ENCODE data around the gene FBXW11. TPM values are rescaled to one million over a fixed set of nuclear protein-coding genes. Genes with fewer than 3 reads are reported as not detected.
A peak's percentile ranks its signal among the peaks of the same experiment; 100 is the strongest.

The FBXW11 gene
- total RNA-seq, 1 experiment from 2014 or later: 46.3 TPM

DNA sequence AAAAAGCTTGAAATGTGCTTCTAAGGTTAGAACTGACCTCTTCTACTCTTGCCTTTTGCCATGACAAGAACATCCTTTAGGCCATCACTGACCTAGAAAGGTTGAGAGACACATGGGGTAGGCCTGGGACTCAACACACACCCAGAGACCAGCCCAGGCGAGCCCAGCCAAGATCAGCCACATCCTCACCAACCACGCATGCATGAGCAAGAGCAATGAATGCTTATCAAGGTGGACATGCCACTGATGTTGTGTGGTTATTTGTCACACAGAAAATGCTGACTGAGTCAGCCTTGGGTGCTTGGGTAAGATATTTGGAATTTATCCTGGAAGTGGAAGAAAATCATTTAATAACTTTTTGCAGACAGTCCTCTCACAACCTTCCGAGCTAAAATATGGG is 181.4 kb downstream of the FBXW11 start:
- BruUV-seq (replicated peaks): no TSS peak
- H3K4me1 ChIP-seq: peaks cover 15% of the 10 kb centered on the region
- Mint-ChIP-seq H3K27ac (ENCODE audit: unreplicated experiment) (no peak overlapping the region), H3K36me3 (ENCODE audit: insufficient read depth, unreplicated experiment) (peaks cover 6% of the 10 kb centered on the region), H3K9me3 (ENCODE audit: unreplicated experiment) (no peaks in the 10 kb centered on the region), H3K27me3 (ENCODE audit: insufficient read depth, unreplicated experiment) (no peaks in the 10 kb centered on the region), H3K4me1 (ENCODE audit: low read depth, unreplicated experiment) (peaks cover 7% of the 10 kb centered on the region), H3K4me3 (ENCODE audit: unreplicated experiment) (no peak overlapping the region)
- no peak overlapping the region for H3K4me3 ChIP-seq (ENCODE audit: low read depth, low read length)
- no peak for DNase-seq
- H3K27me3 ChIP-seq (replicated peaks; ENCODE audit: control insufficient read depth, insufficient read depth, low read length): no peaks in the 10 kb centered on the region
- TF ChIP-seq CTCF (IDR thresholded peaks at IDR 0.05; ENCODE audit: insufficient read depth in 1 of 2, low read depth in 1 of 2, low read length in 1 of 2, severe bottlenecking in 1 of 2, unreplicated experiment in 1 of 2): no peak
- POLR2A ChIA-PET: no interaction called here
- no peaks in the 10 kb centered on the region for H3K36me3 ChIP-seq (ENCODE audit: control insufficient read depth, insufficient read depth, low read length)
- no peaks in the 10 kb centered on the region for H3K9me3 ChIP-seq
- CTCF ChIA-PET: no interaction called here
- intact Hi-C loops (cut with micrococcal nuclease; ENCODE audit: unreplicated experiment): no loop called here

DNA sequence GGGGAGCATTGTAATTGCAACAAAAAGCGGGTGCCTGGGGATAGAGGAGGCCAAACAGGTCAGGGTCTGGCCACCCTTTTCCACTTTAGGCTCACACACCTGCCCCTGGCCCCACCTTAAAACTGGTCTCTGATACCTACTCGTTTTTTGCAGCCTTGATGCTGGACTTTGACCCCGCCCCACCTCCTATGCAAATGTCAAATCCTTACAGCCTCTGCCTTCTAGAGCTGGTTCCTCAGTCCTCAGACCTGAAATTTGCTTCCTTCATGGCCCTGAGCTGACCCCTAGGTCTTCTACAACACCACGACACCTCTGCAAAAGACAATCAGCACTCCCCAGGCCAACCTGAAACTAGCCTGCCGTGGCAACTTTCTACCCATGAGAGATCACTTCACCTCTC is 183.2 kb downstream of the FBXW11 start:
- CTCF ChIA-PET: interaction anchor here (1.0 kb wide), 1 partner anchor 404 kb away, joined by 3 read pairs; the partner anchor contains the start of gene FGF18
- H3K4me3 Mint-ChIP-seq (ENCODE audit: unreplicated experiment): no peak overlapping the region
- no peak for TF ChIP-seq CTCF (IDR thresholded peaks at IDR 0.05; ENCODE audit: insufficient read depth in 1 of 2, low read depth in 1 of 2, low read length in 1 of 2, severe bottlenecking in 1 of 2, unreplicated experiment in 1 of 2)
- H3K4me1 Mint-ChIP-seq (ENCODE audit: low read depth, unreplicated experiment): peaks cover 7% of the 10 kb centered on the region
- no peaks in the 10 kb centered on the region for H3K36me3 ChIP-seq (ENCODE audit: control insufficient read depth, insufficient read depth, low read length)
- H3K27ac Mint-ChIP-seq (ENCODE audit: unreplicated experiment): no peak overlapping the region
- no peak overlapping the region for H3K4me3 ChIP-seq (ENCODE audit: low read depth, low read length)
- no peaks in the 10 kb centered on the region for H3K9me3 ChIP-seq
- no peaks in the 10 kb centered on the region for H3K27me3 Mint-ChIP-seq (ENCODE audit: insufficient read depth, unreplicated experiment)
- peak; percentile 76 to 79 for DNase-seq
- POLR2A ChIA-PET: no interaction called here
- no peaks in the 10 kb centered on the region for H3K27me3 ChIP-seq (replicated peaks; ENCODE audit: control insufficient read depth, insufficient read depth, low read length)
- peaks cover 15% of the 10 kb centered on the region for H3K4me1 ChIP-seq
- BruUV-seq (replicated peaks): no TSS peak
- intact Hi-C loops (cut with micrococcal nuclease; ENCODE audit: unreplicated experiment): no loop called here
- no peaks in the 10 kb centered on the region for H3K9me3 Mint-ChIP-seq (ENCODE audit: unreplicated experiment)
- peaks cover 6% of the 10 kb centered on the region for H3K36me3 Mint-ChIP-seq (ENCODE audit: insufficient read depth, unreplicated experiment)

- Mint-ChIP-seq H3K27me3 (ENCODE audit: insufficient read depth, unreplicated experiment) (no peaks in the 10 kb centered on the region), H3K27ac (ENCODE audit: unreplicated experiment) (no peak overlapping the region), H3K36me3 (ENCODE audit: insufficient read depth, unreplicated experiment) (peaks cover 6% of the 10 kb centered on the region), H3K9me3 (ENCODE audit: unreplicated experiment) (no peaks in the 10 kb centered on the region), H3K4me3 (ENCODE audit: unreplicated experiment) (no peak overlapping the region), H3K4me1 (ENCODE audit: low read depth, unreplicated experiment) (peaks cover 15% of the 10 kb centered on the region)
- TF ChIP-seq CTCF (IDR thresholded peaks at IDR 0.05; ENCODE audit: insufficient read depth in 1 of 2, low read depth in 1 of 2, low read length in 1 of 2, severe bottlenecking in 1 of 2, unreplicated experiment in 1 of 2): no peak
- ChIA-PET POLR2A (no interaction called here), CTCF (no interaction called here)
- no peaks in the 10 kb centered on the region for H3K36me3 ChIP-seq (ENCODE audit: control insufficient read depth, insufficient read depth, low read length)
- no peak for DNase-seq
- intact Hi-C loops (cut with micrococcal nuclease; ENCODE audit: unreplicated experiment): no loop called here
- H3K9me3 ChIP-seq: no peaks in the 10 kb centered on the region
- H3K27me3 ChIP-seq (replicated peaks; ENCODE audit: control insufficient read depth, insufficient read depth, low read length): no peaks in the 10 kb centered on the region
- no peak overlapping the region for H3K4me3 ChIP-seq (ENCODE audit: low read depth, low read length)
- H3K4me1 ChIP-seq: peaks cover 18% of the 10 kb centered on the region
- BruUV-seq (replicated peaks): no TSS peak
Observed at GRCh38 chr5:171821286-171821685, 185.2 kb downstream of the FBXW11 start.
